ENCODE data around the gene ZNF891. TPM values are rescaled to one million over a fixed set of nuclear protein-coding genes. Genes with fewer than 3 reads are reported as not detected.
A peak's percentile ranks its signal among the peaks of the same experiment; 100 is the strongest.

ZNF891 gene
- total and polyA plus RNA-seq, 2 of the 4 experiments (the other 2 are of a cell fraction), result 0.26 to 0.36 TPM

GRCh38 chr12:133081159-133081780 lies 48.8 kb downstream of the ZNF891 start:
- ATAC-seq (ENCODE audit: low read depth), result no peak
- no peak overlapping the region for H2BK20ac ChIP-seq (ENCODE audit: low read depth, low read length)
- H3K56ac ChIP-seq (ENCODE audit: extremely low read depth, insufficient read depth, low read length), result peak overlapping the region; percentile 78
- no peaks in the 10 kb centered on the region for H3K9me1 ChIP-seq (ENCODE audit: insufficient read depth, low read length)
- peak overlapping the region; percentile 86 for H3K27ac ChIP-seq (ENCODE audit: insufficient read depth, low read length)
- no peak overlapping the region for H2BK120ac ChIP-seq (ENCODE audit: low read depth, low read length)
- H3K23ac ChIP-seq (ENCODE audit: low read depth, low read length), result no peak overlapping the region
- TF ChIP-seq ELK1 (IDR thresholded peaks at IDR 0.05; ENCODE audit: borderline replicate concordance, low read depth, low read length) (no peak), NFE2L2 (IDR thresholded peaks at IDR 0.05; ENCODE audit: low read depth, low read length) (no peak), RCOR1 (IDR thresholded peaks at IDR 0.05; ENCODE audit: insufficient replicate concordance, low read length) (no peak)
- in situ Hi-C loops (cut with MboI; ENCODE audit: low sequenced_read_pairs) (no loop called here), intact Hi-C loops (cut with micrococcal nuclease) (loop anchor here (2.0 kb wide), 1 partner anchor 50 kb away; the partner anchor contains the start of genes ZNF10 and ZNF891), dilution Hi-C loops (cut with HindIII; ENCODE audit: low sequenced_read_pairs, unreplicated experiment) (no loop called here)
- no peaks in the 10 kb centered on the region for H3K27me3 ChIP-seq (ENCODE audit: control insufficient read depth, insufficient read depth, low read length)
- H4K20me1 ChIP-seq (ENCODE audit: insufficient read depth, low read length), result no peaks in the 10 kb centered on the region; the same call in 1 of the 2 replicates
- H3K9ac ChIP-seq (ENCODE audit: low read depth, low read length), result peak overlapping the region; percentile 88
- peak overlapping the region; percentile 100 for H2AFZ ChIP-seq (replicated peaks; ENCODE audit: low read length, poor library complexity)
- H3K4me2 ChIP-seq (ENCODE audit: low read depth, low read length), result peak overlapping the region; percentile 96
- H3K4ac ChIP-seq (ENCODE audit: low read depth, low read length), result peak overlapping the region; percentile 66
- POLR2A ChIA-PET (ENCODE audit: unreplicated experiment), result no interaction called here
- peak overlapping the region; percentile 70 for H2AK5ac ChIP-seq (ENCODE audit: low read depth, low read length)
- H3K14ac ChIP-seq (replicated peaks; ENCODE audit: low read depth, low read length), result peak overlapping the region; percentile 70
- H2BK15ac ChIP-seq (ENCODE audit: low read depth, low read length), result no peak overlapping the region
- peak overlapping the region; percentile 63 to 80; a peak in 3 of 4 replicates for H4K8ac ChIP-seq (ENCODE audit: low read depth in 2 of 2, low read length in 2 of 2)
- H3K18ac ChIP-seq (ENCODE audit: low read depth, low read length), result no peak overlapping the region; the same call in 1 of the 2 replicates
- peak overlapping the region; percentile 66 for H2AK9ac ChIP-seq (replicated peaks; ENCODE audit: low read depth, low read length, poor library complexity)
- peak overlapping the region; percentile 82 for H4K91ac ChIP-seq (ENCODE audit: insufficient read depth, low read depth, low read length)
- DNase-seq, result no peak
- peak overlapping the region; percentile 85 for H2BK5ac ChIP-seq (ENCODE audit: low read depth, low read length, poor library complexity, severe bottlenecking)
- no peaks in the 10 kb centered on the region; the same call in 1 of the 2 replicates for H3K4me1 ChIP-seq (ENCODE audit: control insufficient read depth, insufficient read depth, low read length)
- H4K5ac ChIP-seq (ENCODE audit: low read depth, low read length), result peak overlapping the region; percentile 89
- peaks cover 27% of the 10 kb centered on the region for H3K36me3 ChIP-seq (ENCODE audit: control insufficient read depth, insufficient read depth, low read length)
- peaks cover 15 to 24% of the 10 kb centered on the region in 2 experiments for H3K79me1 ChIP-seq (ENCODE audit: low read depth in 1 of 2, low read length in 2 of 2)
- peaks cover 48% of the 10 kb centered on the region for H3K9me3 ChIP-seq (ENCODE audit: control insufficient read depth, insufficient read depth, low read length)
- BruUV-seq (replicated peaks), result no TSS peak
- CTCF ChIA-PET, result no interaction called here
- WGBS, 2 experiments (ENCODE audit: extremely low coverage in 2 of 2, insufficient read length in 1 of 2), result 0% methylated on average over 1 of the region's 17 CpGs; no CpG with 5 or more reads in 1 of the 2 experiments
- peak overlapping the region; percentile 90 for H3K4me3 ChIP-seq (ENCODE audit: insufficient read depth, low read depth, low read length)
